C4-2B (cell line): Measurements from ENCODE around the gene GALNT1.

ENCODE experiments used
- H3K27ac ChIP-seq: fragments of 450-650 bp; 2 replicates; pipeline ENCODE4 v1.5.1; 2017
- ZFX ChIP-seq: fragments of 450-650 bp; IDR thresholded peaks from 2 replicates; pipeline ENCODE4 v1.6.1; 2017
- TF ChIP-seq, protein P1 (sequence below): fragments of 450-650 bp; conservative IDR thresholded peaks from 2 replicates; pipeline ENCODE4 v1.5.1; 2017; ENCODE audit warnings: mild to moderate bottlenecking

The GALNT1 gene

DNA sequence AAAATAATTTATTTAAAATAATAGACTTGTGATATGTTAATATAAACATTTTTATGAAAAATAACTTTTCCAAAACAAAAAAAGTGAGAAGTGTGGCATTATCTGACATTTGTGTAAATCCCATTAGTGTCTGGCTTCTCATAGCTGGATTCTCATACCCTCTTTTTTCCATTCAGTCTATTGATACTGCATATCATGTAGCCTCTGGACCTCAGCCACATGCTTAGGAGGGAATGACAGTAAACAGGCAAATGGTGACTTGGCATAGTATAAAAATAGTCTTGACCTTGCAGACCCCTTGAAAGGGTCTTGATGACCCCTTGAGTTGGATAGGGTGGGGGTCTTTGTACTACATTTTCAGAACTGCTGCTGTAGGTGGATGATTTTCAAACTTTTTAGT lies 29.2 kb downstream of the GALNT1 start:
- no peak for TF ChIP-seq ZFX
- TF ChIP-seq, protein P1, sequence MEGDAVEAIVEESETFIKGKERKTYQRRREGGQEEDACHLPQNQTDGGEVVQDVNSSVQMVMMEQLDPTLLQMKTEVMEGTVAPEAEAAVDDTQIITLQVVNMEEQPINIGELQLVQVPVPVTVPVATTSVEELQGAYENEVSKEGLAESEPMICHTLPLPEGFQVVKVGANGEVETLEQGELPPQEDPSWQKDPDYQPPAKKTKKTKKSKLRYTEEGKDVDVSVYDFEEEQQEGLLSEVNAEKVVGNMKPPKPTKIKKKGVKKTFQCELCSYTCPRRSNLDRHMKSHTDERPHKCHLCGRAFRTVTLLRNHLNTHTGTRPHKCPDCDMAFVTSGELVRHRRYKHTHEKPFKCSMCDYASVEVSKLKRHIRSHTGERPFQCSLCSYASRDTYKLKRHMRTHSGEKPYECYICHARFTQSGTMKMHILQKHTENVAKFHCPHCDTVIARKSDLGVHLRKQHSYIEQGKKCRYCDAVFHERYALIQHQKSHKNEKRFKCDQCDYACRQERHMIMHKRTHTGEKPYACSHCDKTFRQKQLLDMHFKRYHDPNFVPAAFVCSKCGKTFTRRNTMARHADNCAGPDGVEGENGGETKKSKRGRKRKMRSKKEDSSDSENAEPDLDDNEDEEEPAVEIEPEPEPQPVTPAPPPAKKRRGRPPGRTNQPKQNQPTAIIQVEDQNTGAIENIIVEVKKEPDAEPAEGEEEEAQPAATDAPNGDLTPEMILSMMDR = no peak

DNA sequence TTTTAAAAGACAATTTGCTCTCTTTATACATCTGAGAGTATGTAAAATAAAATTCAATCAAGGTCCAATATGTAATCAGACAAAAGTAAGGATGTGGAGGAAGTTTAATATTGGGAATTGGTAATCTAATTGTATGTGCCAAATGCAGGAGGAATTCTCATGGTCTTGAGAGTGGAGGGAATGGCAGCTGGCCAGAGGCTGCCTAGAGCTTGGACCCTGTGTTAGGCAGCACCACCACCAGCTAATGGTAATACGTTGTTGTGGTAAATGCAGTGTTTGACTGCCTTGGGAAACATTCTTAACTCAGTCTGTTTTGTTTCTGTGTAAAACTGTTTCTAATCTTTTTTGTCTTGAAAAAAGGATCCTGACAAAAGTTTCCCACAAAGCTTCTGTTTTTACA lies 30.0 kb downstream of the GALNT1 start:
- H3K27ac ChIP-seq = no peak overlapping the region
- TF ChIP-seq, protein P1 = no peak
- no peak for TF ChIP-seq ZFX

More for the DNA sequence above, 29.2 kb downstream of the GALNT1 start:
- no peak overlapping the region for H3K27ac ChIP-seq

DNA sequence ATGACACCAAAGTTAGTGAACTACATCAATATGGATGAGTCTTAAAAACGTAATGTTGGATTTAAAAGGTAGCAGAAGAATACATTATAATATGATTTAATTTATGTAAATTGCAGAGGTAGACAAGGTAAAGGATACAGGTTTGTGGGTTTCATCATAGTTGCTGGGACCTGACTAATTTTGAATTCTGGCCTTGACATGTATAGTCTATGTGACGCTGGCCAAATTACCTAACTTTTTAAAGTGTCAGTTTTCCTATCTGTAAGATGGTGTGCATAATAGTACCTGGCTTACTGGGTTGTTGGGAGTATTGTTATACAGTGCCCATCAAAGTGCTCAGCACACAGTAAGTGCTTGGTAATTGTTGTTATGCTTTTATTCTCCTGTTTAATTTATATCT lies 34.5 kb downstream of the GALNT1 start:
- no peak overlapping the region for H3K27ac ChIP-seq
- TF ChIP-seq ZFX = no peak

DNA sequence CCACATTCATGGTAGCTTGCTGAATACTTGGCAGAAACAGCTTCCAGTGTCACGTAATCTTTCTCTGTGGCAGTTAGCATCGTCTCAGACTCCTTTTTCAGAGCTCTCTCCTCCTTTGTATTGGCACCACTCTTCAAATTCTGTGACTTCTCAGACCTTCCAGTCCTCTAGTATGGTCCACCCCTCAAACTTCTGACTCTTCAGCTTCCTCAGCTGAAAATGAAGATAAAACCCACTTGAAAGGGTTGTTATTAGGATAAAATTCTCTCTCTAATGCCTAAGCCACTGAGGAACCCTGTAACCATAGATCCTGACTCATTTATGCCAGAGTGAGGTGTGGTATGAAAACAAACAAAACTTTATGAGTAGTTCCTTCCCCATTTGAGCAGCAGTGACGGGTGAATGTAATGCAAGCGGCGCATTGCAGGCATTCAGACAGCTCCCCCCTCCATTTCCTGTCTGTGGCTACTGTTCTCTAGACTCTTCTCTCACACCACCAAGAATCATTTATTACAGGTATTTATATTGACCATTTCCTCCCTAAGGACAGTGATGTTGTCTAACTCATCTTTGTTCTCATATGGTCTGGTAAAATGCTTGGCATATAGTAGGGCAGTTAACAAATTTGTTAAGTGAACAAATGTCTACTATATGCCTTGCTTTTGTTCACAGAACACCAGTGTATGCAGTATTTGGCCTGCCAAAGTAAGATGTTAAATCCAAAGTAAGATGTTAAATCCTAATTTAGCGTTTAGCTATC lies 35.3 kb downstream of the GALNT1 start:
- TF ChIP-seq, protein P1 = no peak
- TF ChIP-seq ZFX = no peak
- H3K27ac ChIP-seq = no peak overlapping the region

DNA sequence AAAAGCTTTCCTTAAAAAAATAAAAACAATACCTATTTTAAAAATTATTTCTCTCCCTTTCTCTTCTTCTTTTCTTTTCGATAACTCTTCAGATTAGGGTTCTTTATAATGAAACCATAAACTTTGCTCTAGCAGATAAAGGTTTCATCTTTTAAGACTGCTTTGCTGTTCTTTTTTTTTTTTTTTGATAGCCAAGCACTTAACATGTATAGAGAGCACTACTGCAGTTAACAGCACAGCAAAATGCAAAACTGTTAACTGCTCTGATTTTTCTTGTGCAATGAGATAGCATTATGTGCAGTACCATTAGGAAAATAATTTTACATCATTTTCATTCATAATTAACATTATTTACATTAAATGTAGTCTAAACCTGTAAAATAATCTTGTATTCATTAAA lies 36.3 kb downstream of the GALNT1 start:
- H3K27ac ChIP-seq = no peak overlapping the region

DNA sequence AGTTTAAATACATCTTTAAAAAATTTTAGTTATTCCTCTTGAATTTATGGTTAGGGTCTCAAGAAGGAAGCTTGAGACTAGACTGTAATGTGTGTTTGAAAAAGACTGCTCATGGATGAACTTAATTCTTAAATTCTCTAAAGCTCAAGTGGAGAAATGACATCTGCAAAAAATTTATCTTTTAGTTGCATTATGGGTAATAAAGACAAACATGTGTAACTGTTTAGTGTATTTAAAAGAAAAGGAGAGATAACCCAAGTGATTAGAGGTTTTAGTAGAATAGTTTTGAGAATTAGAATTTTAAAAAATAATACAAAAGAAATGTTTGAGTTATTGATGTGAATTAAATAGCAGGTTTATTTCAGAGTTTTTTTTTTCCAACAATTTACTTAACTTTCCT lies 36.7 kb downstream of the GALNT1 start:
- TF ChIP-seq, protein P1 = no peak
- no peak for TF ChIP-seq ZFX
- no peak overlapping the region for H3K27ac ChIP-seq

More for the DNA sequence above, 36.3 kb downstream of the GALNT1 start:
- TF ChIP-seq ZFX = no peak
- TF ChIP-seq, protein P1 = no peak

DNA sequence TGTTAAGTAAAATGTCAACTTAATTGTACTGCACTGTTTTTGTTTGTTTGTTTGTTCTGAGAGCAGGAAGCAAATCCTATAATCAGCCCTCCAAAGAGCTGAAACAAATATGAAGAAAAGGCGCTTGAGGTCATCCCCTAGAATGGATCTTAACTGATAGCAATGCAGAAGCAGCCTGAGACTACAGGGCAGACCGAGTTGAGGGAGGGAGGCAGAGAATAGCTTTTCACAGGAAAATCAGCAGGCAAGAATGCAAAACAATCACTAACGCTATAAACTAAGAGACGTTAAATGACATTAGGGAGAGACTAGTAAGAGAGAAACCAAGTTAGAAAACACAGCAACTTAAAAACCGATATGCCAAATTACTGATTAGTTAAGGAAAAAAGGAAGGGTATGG lies 37.2 kb downstream of the GALNT1 start:
- TF ChIP-seq, protein P1 = no peak
- TF ChIP-seq ZFX = no peak
- H3K27ac ChIP-seq = no peak overlapping the region

DNA sequence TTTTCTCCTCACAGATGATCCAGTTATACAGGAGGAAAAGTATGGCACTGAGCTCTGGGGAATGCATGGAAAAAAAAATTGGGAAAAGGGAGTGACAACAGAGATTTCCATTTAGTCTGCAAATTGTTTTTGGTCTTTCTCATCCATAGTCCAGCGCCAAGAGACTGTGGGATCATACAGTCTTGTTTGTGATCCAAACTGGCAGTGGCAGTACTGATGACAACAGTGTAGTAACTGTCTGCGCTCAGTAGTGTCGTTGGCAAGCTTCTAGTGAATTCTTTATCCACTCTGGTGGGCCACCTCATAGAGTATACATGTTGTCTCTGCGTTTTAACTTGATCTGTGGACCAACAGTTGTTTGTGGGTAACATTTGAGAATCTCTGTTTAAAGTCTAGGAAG lies 37.9 kb downstream of the GALNT1 start:
- H3K27ac ChIP-seq = no peak overlapping the region
- no peak for TF ChIP-seq ZFX
- TF ChIP-seq, protein P1 = no peak
